ENCODE results near the gene LYPLAL1. TPM values are rescaled to one million over a fixed set of nuclear protein-coding genes. Genes with fewer than 3 reads are reported as not detected.

Gene LYPLAL1
- total RNA-seq, 1 experiment from 2014 or later = 21.1 TPM

DNA sequence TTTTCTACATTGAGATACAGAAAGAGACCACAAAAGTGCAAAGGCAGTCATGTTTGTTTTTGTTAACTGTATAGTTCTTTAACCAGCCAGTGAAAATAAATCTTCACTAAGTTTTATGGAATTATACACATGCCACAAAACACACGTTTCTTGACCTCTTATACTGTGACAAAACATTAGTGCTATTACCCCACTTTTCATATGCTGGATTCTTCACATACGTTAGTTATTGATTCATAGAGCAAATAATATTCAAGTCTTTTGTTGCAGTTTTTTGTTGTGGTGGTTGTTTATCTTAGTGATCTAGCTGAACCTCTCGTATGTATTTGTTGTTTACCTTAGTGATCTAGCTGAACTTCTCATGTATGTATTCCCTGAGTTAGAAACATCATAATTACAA, 28.0 kb downstream of the LYPLAL1 start:
- no peaks in the 10 kb centered on the region for H3K4me1 ChIP-seq (ENCODE audit: insufficient read depth, low read length)
- H3K14ac ChIP-seq (ENCODE audit: insufficient read depth, low read length) = no peak overlapping the region
- H2BK120ac ChIP-seq (ENCODE audit: low read depth, low read length, poor library complexity, severe bottlenecking) = no peak overlapping the region
- WGBS (ENCODE audit: extremely low coverage, insufficient read length, low lambda C conversion rate) = no CpG with 5 or more reads among the region's 3 CpGs
- Mint-ChIP-seq H3K27me3 (ENCODE audit: low read depth) (no peaks in the 10 kb centered on the region), H3K9me3 (no peaks in the 10 kb centered on the region), H3K36me3 (ENCODE audit: insufficient read depth in 1 of 3, low read depth in 3 of 3) (peaks cover 0 to 5% (median 2%) of the 10 kb centered on the region in 3 experiments; a peak in 4 of 7 replicates), H3K4me1 (no peaks in the 10 kb centered on the region), H3K27ac (no peak overlapping the region), H3K4me3 (no peak overlapping the region)
- H2BK5ac ChIP-seq (ENCODE audit: insufficient read length, low read length) = no peak overlapping the region
- H3K79me1 ChIP-seq (ENCODE audit: insufficient read depth, low read depth, low read length, poor library complexity, severe bottlenecking) = no peaks in the 10 kb centered on the region
- H4K8ac ChIP-seq (replicated peaks; ENCODE audit: insufficient read length, low read depth, low read length) = no peak overlapping the region
- H3K18ac ChIP-seq (ENCODE audit: insufficient read length, low read depth, low read length) = no peak overlapping the region
- TF ChIP-seq, protein P1, sequence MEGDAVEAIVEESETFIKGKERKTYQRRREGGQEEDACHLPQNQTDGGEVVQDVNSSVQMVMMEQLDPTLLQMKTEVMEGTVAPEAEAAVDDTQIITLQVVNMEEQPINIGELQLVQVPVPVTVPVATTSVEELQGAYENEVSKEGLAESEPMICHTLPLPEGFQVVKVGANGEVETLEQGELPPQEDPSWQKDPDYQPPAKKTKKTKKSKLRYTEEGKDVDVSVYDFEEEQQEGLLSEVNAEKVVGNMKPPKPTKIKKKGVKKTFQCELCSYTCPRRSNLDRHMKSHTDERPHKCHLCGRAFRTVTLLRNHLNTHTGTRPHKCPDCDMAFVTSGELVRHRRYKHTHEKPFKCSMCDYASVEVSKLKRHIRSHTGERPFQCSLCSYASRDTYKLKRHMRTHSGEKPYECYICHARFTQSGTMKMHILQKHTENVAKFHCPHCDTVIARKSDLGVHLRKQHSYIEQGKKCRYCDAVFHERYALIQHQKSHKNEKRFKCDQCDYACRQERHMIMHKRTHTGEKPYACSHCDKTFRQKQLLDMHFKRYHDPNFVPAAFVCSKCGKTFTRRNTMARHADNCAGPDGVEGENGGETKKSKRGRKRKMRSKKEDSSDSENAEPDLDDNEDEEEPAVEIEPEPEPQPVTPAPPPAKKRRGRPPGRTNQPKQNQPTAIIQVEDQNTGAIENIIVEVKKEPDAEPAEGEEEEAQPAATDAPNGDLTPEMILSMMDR (conservative IDR thresholded peaks at IDR 0.05) = no peak
- no peaks in the 10 kb centered on the region for H4K20me1 ChIP-seq (ENCODE audit: control insufficient read depth, insufficient read depth, insufficient read length)
- H3K27me3 ChIP-seq (ENCODE audit: insufficient read depth, low read length) = no peaks in the 10 kb centered on the region
- no peak overlapping the region for H3K4me2 ChIP-seq (ENCODE audit: insufficient read depth, insufficient read length, low read length)
- H3K27ac ChIP-seq (ENCODE audit: insufficient read length, low read depth, low read length) = no peak overlapping the region
- H3K23ac ChIP-seq (ENCODE audit: insufficient read length, low read depth, low read length) = no peak overlapping the region
- no peak overlapping the region for H4K5ac ChIP-seq (ENCODE audit: insufficient read length, low read depth, low read length)
- no peak overlapping the region for H3K56ac ChIP-seq (ENCODE audit: insufficient read length, low read depth, low read length)
- H4K91ac ChIP-seq (ENCODE audit: insufficient read length, low read depth, low read length) = no peak overlapping the region
- no peaks in the 10 kb centered on the region for H3K23me2 ChIP-seq (ENCODE audit: insufficient read length, low read depth, low read length, poor library complexity, severe bottlenecking)
- H2BK15ac ChIP-seq (ENCODE audit: low read depth, low read length) = no peak overlapping the region
- no peaks in the 10 kb centered on the region for H3K9me3 ChIP-seq (ENCODE audit: control insufficient read depth, low read depth, low read length)
- no peak for DNase-seq
- H3K4ac ChIP-seq (ENCODE audit: low read depth, low read length) = no peak overlapping the region
- H3T11ph ChIP-seq (ENCODE audit: low read length) = no peak overlapping the region
- no peak overlapping the region for H2BK20ac ChIP-seq (ENCODE audit: low read depth, low read length, poor library complexity, severe bottlenecking)
- H2BK12ac ChIP-seq (ENCODE audit: insufficient read length, low read depth, low read length) = no peak overlapping the region
- no peak overlapping the region for H2AK5ac ChIP-seq (ENCODE audit: insufficient read length, low read length)
- no peaks in the 10 kb centered on the region for H3K79me2 ChIP-seq (ENCODE audit: insufficient read depth, low read length)
- H2AFZ ChIP-seq (ENCODE audit: low read length) = no peak overlapping the region
- no peak overlapping the region for H3K9ac ChIP-seq (ENCODE audit: extremely low read depth, insufficient read length, low read length)
